ENCODE results near the gene CCL4L2. TPM values are rescaled to one million over a fixed set of nuclear protein-coding genes. Genes with fewer than 3 reads are reported as not detected.
"Not testable (repeated sequence)": the region's sequence is repeated elsewhere in the genome, so short reads cannot be mapped to it uniquely, and the experiment has no call there.

CCL4L2 gene
- polyA plus RNA-seq (2012; rRNA removed): not detected in 2 replicates
- polyA plus RNA-seq (2012; cell fraction: cytosol; rRNA removed): not detected in 2 replicates
- not detected in 2 replicates for polyA plus RNA-seq (2012; cell fraction: nucleus; rRNA removed)

DNA sequence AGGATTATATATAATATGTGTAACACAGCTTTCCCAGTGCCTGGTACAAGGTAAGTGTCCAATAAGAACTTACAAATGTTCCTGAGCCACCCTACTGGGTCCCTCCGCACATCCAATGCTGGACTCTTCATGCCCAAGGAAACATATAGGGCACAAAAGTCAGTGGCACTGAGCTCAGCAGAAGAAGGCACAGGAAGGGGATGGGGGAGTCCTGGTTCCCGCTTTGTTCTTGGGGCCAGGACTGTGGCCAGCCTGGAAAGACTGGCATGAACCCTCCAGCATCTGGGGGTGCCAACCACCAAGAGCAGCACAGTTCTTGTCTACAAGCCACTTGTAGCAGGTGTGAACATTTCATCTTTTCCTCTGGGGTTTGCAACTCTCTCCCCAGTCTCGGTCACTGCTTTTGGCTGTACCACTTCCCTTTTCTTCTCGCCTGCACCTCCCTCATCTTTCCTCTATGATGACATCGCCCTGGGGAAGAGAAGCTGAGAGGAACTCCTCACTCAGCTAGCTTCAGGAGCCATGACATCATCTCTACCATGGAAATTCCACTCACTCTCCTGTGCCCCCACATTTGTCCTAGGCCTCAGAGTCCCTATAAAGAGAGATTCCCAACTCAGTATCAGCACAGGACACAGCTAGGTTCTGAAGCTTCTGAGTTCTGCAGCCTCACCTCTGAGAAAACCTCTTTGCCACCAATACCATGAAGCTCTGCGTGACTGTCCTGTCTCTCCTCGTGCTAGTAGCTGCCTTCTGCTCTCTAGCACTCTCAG, at the start of gene CCL4L2:
Gene CCL4L2, plus strand, starts transcription at position 625 of the 773 bp plus-strand sequence.
- H3K27me3 ChIP-seq (ENCODE audit: insufficient read depth): peaks cover 27% of the 10 kb centered on the region; the same call in 1 of the 2 replicates
- CTCF ChIA-PET: interaction anchor here (1.2 kb wide), 1 partner anchor 241 kb away, joined by 3 read pairs; no protein-coding TSS in a partner anchor
- POLR2A ChIA-PET; H3K4me3 ChIP-seq (ENCODE audit: low read depth in 2 of 2, low read length in 1 of 2); H3K36me3 ChIP-seq (replicated peaks in 1 of 2; ENCODE audit: control insufficient read depth in 1 of 2, insufficient read depth in 2 of 2, low read length in 1 of 2); H3K9me2 ChIP-seq; DNase-seq; H3K4me1 ChIP-seq (ENCODE audit: control insufficient read depth in 1 of 2, insufficient read depth in 2 of 2, low read depth in 1 of 2, low read length in 1 of 2); H3K9me3 ChIP-seq; H2AFZ ChIP-seq (ENCODE audit: low read depth); H3K79me2 ChIP-seq (ENCODE audit: insufficient read depth); H4K20me1 ChIP-seq (ENCODE audit: insufficient read depth); H3K27ac ChIP-seq (ENCODE audit: low read depth in 2 of 2, low read length in 1 of 2); H3K4me2 ChIP-seq; H3K9ac ChIP-seq; H3F3A ChIP-seq (replicated peaks; ENCODE audit: insufficient read depth): not testable (repeated sequence)
- 3% methylated on average over 7 of the region's 7 CpGs for WGBS (ENCODE audit: low lambda C conversion rate)

- 5% methylated on average over 4 of the region's 8 CpGs for WGBS (ENCODE audit: low lambda C conversion rate)
- H3K79me2 ChIP-seq (ENCODE audit: insufficient read depth); H3K36me3 ChIP-seq (replicated peaks in 1 of 2; ENCODE audit: control insufficient read depth in 1 of 2, insufficient read depth in 2 of 2, low read length in 1 of 2); CTCF ChIA-PET; POLR2A ChIA-PET; H3K9ac ChIP-seq; H3K27ac ChIP-seq (ENCODE audit: low read depth in 2 of 2, low read length in 1 of 2); H2AFZ ChIP-seq (ENCODE audit: low read depth); DNase-seq; H3K9me3 ChIP-seq; H3K27me3 ChIP-seq (ENCODE audit: insufficient read depth); H4K20me1 ChIP-seq (ENCODE audit: insufficient read depth); H3K9me2 ChIP-seq; H3F3A ChIP-seq (replicated peaks; ENCODE audit: insufficient read depth); H3K4me3 ChIP-seq (ENCODE audit: low read depth in 2 of 2, low read length in 1 of 2); H3K4me2 ChIP-seq; H3K4me1 ChIP-seq (ENCODE audit: control insufficient read depth in 1 of 2, insufficient read depth in 2 of 2, low read depth in 1 of 2, low read length in 1 of 2): not testable (repeated sequence)
These were observed 42.0 kb upstream of the CCL4L2 start for GRCh38 chr17:36168836-36169235.

DNA sequence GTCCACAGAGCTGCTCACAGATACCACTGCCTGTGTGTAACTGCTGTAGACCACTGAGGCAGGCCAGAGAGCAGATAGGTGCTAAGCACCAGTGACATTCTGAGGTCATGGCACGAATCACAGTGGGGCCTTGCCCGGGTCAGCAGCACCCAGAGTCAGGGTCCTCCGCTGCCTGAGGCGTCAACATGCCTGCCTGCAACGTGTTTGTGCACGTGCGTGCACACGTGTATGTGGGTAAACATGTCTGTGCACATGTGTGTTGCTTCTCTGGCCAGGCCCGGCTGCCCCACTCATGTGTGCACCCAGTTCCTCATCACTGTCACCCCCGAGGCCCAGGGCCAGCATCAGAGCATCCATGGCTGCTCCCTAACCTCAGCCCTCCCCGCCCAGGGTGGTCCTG, 34.3 kb upstream of the CCL4L2 start, which contains the start of gene TBC1D3B:
Gene TBC1D3B, minus strand, starts transcription at position 101 of the 400 bp plus-strand sequence. CDS start 1,586 bp downstream, outside the sequence.
- H2AFZ ChIP-seq (ENCODE audit: low read depth); H3K4me3 ChIP-seq (ENCODE audit: low read depth in 2 of 2, low read length in 1 of 2); H3K9me3 ChIP-seq; CTCF ChIA-PET; H3F3A ChIP-seq (replicated peaks; ENCODE audit: insufficient read depth); DNase-seq; H4K20me1 ChIP-seq (ENCODE audit: insufficient read depth); H3K79me2 ChIP-seq (ENCODE audit: insufficient read depth); H3K4me2 ChIP-seq; H3K9me2 ChIP-seq; H3K27ac ChIP-seq (ENCODE audit: low read depth in 2 of 2, low read length in 1 of 2); POLR2A ChIA-PET; H3K36me3 ChIP-seq (replicated peaks in 1 of 2; ENCODE audit: control insufficient read depth in 1 of 2, insufficient read depth in 2 of 2, low read length in 1 of 2); H3K4me1 ChIP-seq (ENCODE audit: control insufficient read depth in 1 of 2, insufficient read depth in 2 of 2, low read depth in 1 of 2, low read length in 1 of 2); H3K9ac ChIP-seq; H3K27me3 ChIP-seq (ENCODE audit: insufficient read depth): not testable (repeated sequence)
- WGBS (ENCODE audit: low lambda C conversion rate): no CpG with 5 or more reads among the region's 11 CpGs

GRCh38 chr17:36181446-36182175, 29.3 kb upstream of the CCL4L2 start:
- H3K4me2 ChIP-seq; H3K9me3 ChIP-seq; H3K36me3 ChIP-seq (replicated peaks in 1 of 2; ENCODE audit: control insufficient read depth in 1 of 2, insufficient read depth in 2 of 2, low read length in 1 of 2); POLR2A ChIA-PET; H3K79me2 ChIP-seq (ENCODE audit: insufficient read depth); H2AFZ ChIP-seq (ENCODE audit: low read depth); H3K4me3 ChIP-seq (ENCODE audit: low read depth in 2 of 2, low read length in 1 of 2); H3F3A ChIP-seq (replicated peaks; ENCODE audit: insufficient read depth); H3K9ac ChIP-seq; H3K9me2 ChIP-seq; H3K4me1 ChIP-seq (ENCODE audit: control insufficient read depth in 1 of 2, insufficient read depth in 2 of 2, low read depth in 1 of 2, low read length in 1 of 2); H3K27ac ChIP-seq (ENCODE audit: low read depth in 2 of 2, low read length in 1 of 2); CTCF ChIA-PET; DNase-seq; H4K20me1 ChIP-seq (ENCODE audit: insufficient read depth): not testable (repeated sequence)
- H3K27me3 ChIP-seq (ENCODE audit: insufficient read depth): peaks cover 42% of the 10 kb centered on the region
- WGBS (ENCODE audit: low lambda C conversion rate): 48% methylated on average over 6 of the region's 6 CpGs

Measured in SK-N-SH (cell line).